Endometrial microvascular endothelial cells (primary cell): ENCODE measurements around the gene LAMA3. TPM values are rescaled to one million over a fixed set of nuclear protein-coding genes. Genes with fewer than 3 reads are reported as not detected.

ENCODE experiments used
- in situ Hi-C: cut with HindIII; loops from 2 replicates; pipeline ENCODE4 v1.10.0; 2017; ENCODE audit warnings: low sequenced_read_pairs, low pct_unique_long_range_greater_than_20kb; ENCODE audit errors: inconsistent ontology term
- total RNA-seq: library from RNA; depleted of rRNA; stranded (reverse); fragments of >200 nt; gene quantifications from one replicate; pipeline ENCODE4 v1.2.3, GENCODE V29; 2015; ENCODE audit errors: inconsistent ontology term

Gene LAMA3
- total RNA-seq, 1 donor from 2014 or later: 9.7 TPM

- in situ Hi-C loops: no loop called here
These were observed 217.4 kb downstream of the LAMA3 start for GRCh38 chr18:23906658-23907057.

- in situ Hi-C loops: no loop called here
These were observed 219.6 kb downstream of the LAMA3 start for GRCh38 chr18:23908827-23909226.

GRCh38 chr18:23910032-23910431 is 220.8 kb downstream of the LAMA3 start:
- in situ Hi-C loops: no loop called here

- in situ Hi-C loops: no loop called here
These were observed 223.1 kb downstream of the LAMA3 start for GRCh38 chr18:23912356-23912755.

GRCh38 chr18:23916338-23916737 is 227.1 kb downstream of the LAMA3 start:
- in situ Hi-C loops: no loop called here

GRCh38 chr18:23918395-23919032 is 229.3 kb downstream of the LAMA3 start:
- in situ Hi-C loops: no loop called here

GRCh38 chr18:23920054-23920453 is 230.8 kb downstream of the LAMA3 start:
- in situ Hi-C loops: no loop called here

GRCh38 chr18:23921716-23922285 is 232.5 kb downstream of the LAMA3 start:
- in situ Hi-C loops: no loop called here

- in situ Hi-C loops: no loop called here
These were observed 233.7 kb downstream of the LAMA3 start for GRCh38 chr18:23922939-23923338.

- in situ Hi-C loops: no loop called here
These were observed 235.6 kb downstream of the LAMA3 start for GRCh38 chr18:23924813-23925212.

GRCh38 chr18:23926571-23926970 is 237.3 kb downstream of the LAMA3 start:
- in situ Hi-C loops: no loop called here

GRCh38 chr18:23927821-23928746 is 238.8 kb downstream of the LAMA3 start:
- in situ Hi-C loops: no loop called here

- in situ Hi-C loops: no loop called here
These were observed 240.2 kb downstream of the LAMA3 start for GRCh38 chr18:23929362-23929930.

GRCh38 chr18:23930002-23930401 is 240.7 kb downstream of the LAMA3 start:
- in situ Hi-C loops: no loop called here

- in situ Hi-C loops: no loop called here
These were observed 243.3 kb downstream of the LAMA3 start for GRCh38 chr18:23932385-23933067.

GRCh38 chr18:23933407-23933806 is 244.2 kb downstream of the LAMA3 start:
- in situ Hi-C loops: no loop called here

GRCh38 chr18:23934252-23934651 is 245.0 kb downstream of the LAMA3 start:
- in situ Hi-C loops: no loop called here

GRCh38 chr18:23934863-23935262 is 245.6 kb downstream of the LAMA3 start:
- in situ Hi-C loops: no loop called here

GRCh38 chr18:23935804-23936203 is 246.6 kb downstream of the LAMA3 start:
- in situ Hi-C loops: no loop called here
